Hepatocyte (in vitro differentiated cells): ENCODE results near the gene MEST. TPM values are rescaled to one million over a fixed set of nuclear protein-coding genes. Genes with fewer than 3 reads are reported as not detected.

Experiments used
- DNase-seq: peaks from one replicate; pipeline ENCODE4 v3.0.0-alpha.2; 2016; ENCODE audit warnings: low spot score
- H2AFZ ChIP-seq: fragments of 200-600 bp; sonication (generic); 2 replicates; pipeline ENCODE4 v1.6.0; 2016; ENCODE audit warnings: antibody characterized with exemption, mild to moderate bottlenecking
- H3K27ac ChIP-seq: fragments of 200-600 bp; sonication (generic); 2 replicates; pipeline ENCODE4 v1.5.1; 2016; ENCODE audit warnings: mild to moderate bottlenecking
- H3K27me3 ChIP-seq: fragments of 200-600 bp; sonication (generic); 2 replicates; pipeline ENCODE4 v1.6.1; 2016
- H3K36me3 ChIP-seq: fragments of 200-600 bp; sonication (generic); replicated peaks from 2 replicates; pipeline ENCODE4 v1.5.1; 2016; ENCODE audit warnings: low read depth; ENCODE audit not compliant: insufficient read depth
- H3K4me1 ChIP-seq: fragments of 200-600 bp; sonication (generic); 2 replicates; pipeline ENCODE4 v1.5.1; 2016; ENCODE audit warnings: mild to moderate bottlenecking, moderate library complexity; ENCODE audit not compliant: insufficient read depth
- H3K4me2 ChIP-seq: fragments of 200-600 bp; sonication (generic); 2 replicates; pipeline ENCODE4 v1.6.0; 2016
- H3K4me3 ChIP-seq: fragments of 200-600 bp; sonication (generic); 2 replicates; pipeline ENCODE4 v1.5.1; 2016; ENCODE audit warnings: mild to moderate bottlenecking
- H3K79me2 ChIP-seq: fragments of 200-600 bp; sonication (generic); 2 replicates; pipeline ENCODE4 v1.6.0; 2017; ENCODE audit warnings: mild to moderate bottlenecking
- H3K9me2 ChIP-seq: fragments of 200-600 bp; sonication (generic); replicated peaks from 2 replicates; pipeline ENCODE4 v1.6.0; 2017; ENCODE audit warnings: mild to moderate bottlenecking; ENCODE audit not compliant: insufficient read depth
- H3K9me3 ChIP-seq: fragments of 200-600 bp; sonication (generic); 2 replicates; pipeline ENCODE4 v1.5.1; 2016; ENCODE audit warnings: low read depth, mild to moderate bottlenecking
- H4K20me1 ChIP-seq: fragments of 200-600 bp; sonication (generic); 2 replicates; pipeline ENCODE4 v1.6.0; 2016; ENCODE audit warnings: mild to moderate bottlenecking; ENCODE audit not compliant: insufficient read depth, poor library complexity, severe bottlenecking
- CTCF ChIP-seq: fragments of 200-600 bp; sonication (generic); IDR thresholded peaks from 2 replicates; pipeline ENCODE4 v1.5.1; 2016; ENCODE audit warnings: antibody characterized with exemption, mild to moderate bottlenecking; ENCODE audit not compliant: poor library complexity
- EZH2 ChIP-seq: fragments of 200-600 bp; sonication (generic); IDR thresholded peaks from 2 replicates; pipeline ENCODE4 v1.6.1; 2016; ENCODE audit warnings: antibody characterized with exemption, mild to moderate bottlenecking, borderline replicate concordance
- EZH2phosphoT487 ChIP-seq: fragments of 200-600 bp; sonication (generic); IDR thresholded peaks from one replicate; pipeline ENCODE4 v1.6.1; 2018; ENCODE audit warnings: antibody characterized with exemption, mild to moderate bottlenecking, low read depth, moderate library complexity; ENCODE audit not compliant: unreplicated experiment, severe bottlenecking
- WGBS: methylation state at CpG from one replicate; pipeline ENCODE4 v1.1.6; 2016; ENCODE audit warnings: low lambda C conversion rate; ENCODE audit errors: missing lambda C conversion rate; 5-methylcytosine and 5-hydroxymethylcytosine counted together
- polyA plus RNA-seq: library from polyadenylated mRNA; unstranded; fragments of >200 nt; fragmentation: Nextera tagmentation; extraction: Ambion mirVana; gene quantifications from 2 replicates; pipeline ENCODE4 v1.2.1, GENCODE V29; 2016
- total RNA-seq: library from RNA; depleted of rRNA; stranded (reverse); fragments of >200 nt; gene quantifications from 2 replicates; pipeline ENCODE4 v1.2.3, GENCODE V29; 2014

Gene MEST
- total RNA-seq (540 and 543 TPM in 2 replicates), polyA plus RNA-seq (643 and 685 TPM in 2 replicates)

GRCh38 chr7:130491841-130492522 lies at the start of gene MEST:
Gene MEST, plus strand, starts transcription at chr7:130492085. Its CDS starts 229 bp downstream, at chr7:130492314.
- 39% methylated on average over 49 of the region's 71 CpGs for WGBS
- no peaks in the 10 kb centered on the region for H3K9me3 ChIP-seq
- H3K4me1 ChIP-seq, result peaks cover 25% of the 10 kb centered on the region
- peak within 1 kb of the TSS; percentile 75 for H3K4me2 ChIP-seq
- H3K79me2 ChIP-seq, result peaks cover 43% of the 10 kb centered on the region
- no peaks in the 10 kb centered on the region for H3K9me2 ChIP-seq
- TF ChIP-seq EZH2 (no peak), EZH2phosphoT487 (no peak), CTCF (no peak)
- no peaks in the 10 kb centered on the region for H4K20me1 ChIP-seq
- peak within 1 kb of the TSS; percentile 54 for H2AFZ ChIP-seq
- peak; percentile 57 for DNase-seq
- no peaks in the 10 kb centered on the region for H3K27me3 ChIP-seq
- H3K4me3 ChIP-seq, result peak within 1 kb of the TSS; percentile 44
- H3K27ac ChIP-seq, result peak within 1 kb of the TSS; percentile 74
- no peaks in the 10 kb centered on the region for H3K36me3 ChIP-seq

DNA sequence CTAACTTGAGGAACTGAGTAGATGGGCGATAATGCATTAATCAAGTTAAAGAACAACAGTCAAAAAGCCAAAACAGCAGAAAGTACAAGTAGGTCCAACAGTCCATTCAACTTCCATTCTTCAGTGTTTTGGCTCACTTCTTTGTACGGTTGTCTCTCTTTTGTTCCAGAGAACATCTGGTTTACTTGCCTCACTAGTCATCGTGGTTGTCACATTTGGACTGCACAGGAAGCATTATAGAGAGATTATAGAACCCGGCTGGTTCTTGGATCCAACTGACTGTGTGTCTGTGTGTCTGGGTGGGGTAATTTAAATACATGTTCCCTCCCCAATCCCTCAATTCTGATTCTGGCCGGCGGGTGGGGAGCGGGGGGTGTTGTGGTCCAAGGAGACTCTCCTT lies 49.3 kb upstream of the MEST start:
- no peaks in the 10 kb centered on the region for H3K36me3 ChIP-seq
- 91% methylated on average over 7 of the region's 7 CpGs for WGBS

DNA sequence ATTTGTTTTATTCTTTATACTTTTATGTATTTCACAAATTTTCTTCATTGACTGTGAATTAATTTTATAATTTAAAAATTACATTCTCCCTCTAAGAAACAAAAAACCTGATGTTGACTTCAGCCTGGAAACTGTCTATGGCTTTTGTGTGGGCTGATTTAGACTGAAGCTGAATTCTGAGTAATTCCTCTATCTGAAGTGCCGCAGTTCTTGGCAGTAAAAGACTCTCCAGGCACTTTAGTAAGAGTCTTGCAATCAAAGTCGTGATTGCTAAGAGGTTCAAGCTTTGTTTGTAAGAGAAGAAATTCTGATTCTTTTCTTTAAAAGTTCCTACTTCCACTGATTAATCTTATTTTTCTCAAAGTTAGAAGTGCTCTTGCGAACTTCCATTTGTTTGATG lies 47.7 kb upstream of the MEST start:
- H3K27ac ChIP-seq, result peak overlapping the region; percentile 38
- 49% methylated on average over 3 of the region's 3 CpGs for WGBS
- H3K4me3 ChIP-seq, result no peak overlapping the region
- no peaks in the 10 kb centered on the region for H3K36me3 ChIP-seq
- H4K20me1 ChIP-seq, result no peaks in the 10 kb centered on the region
- peak overlapping the region; percentile 28 for H3K4me2 ChIP-seq
- DNase-seq, result no peak
- H2AFZ ChIP-seq, result peak overlapping the region; percentile 2
- no peaks in the 10 kb centered on the region for H3K9me2 ChIP-seq
- H3K79me2 ChIP-seq, result peaks cover 4% of the 10 kb centered on the region
- H3K9me3 ChIP-seq, result no peaks in the 10 kb centered on the region
- peaks cover 3% of the 10 kb centered on the region for H3K4me1 ChIP-seq
- TF ChIP-seq CTCF (no peak), EZH2 (no peak), EZH2phosphoT487 (no peak)
- no peaks in the 10 kb centered on the region for H3K27me3 ChIP-seq

More for the DNA sequence above, 49.3 kb upstream of the MEST start:
- no peak overlapping the region for H3K4me3 ChIP-seq
- H4K20me1 ChIP-seq, result no peaks in the 10 kb centered on the region
- H2AFZ ChIP-seq, result no peak overlapping the region
- peaks cover 4% of the 10 kb centered on the region for H3K79me2 ChIP-seq
- no peaks in the 10 kb centered on the region for H3K9me2 ChIP-seq
- no peaks in the 10 kb centered on the region for H3K27me3 ChIP-seq
- H3K27ac ChIP-seq, result no peak overlapping the region
- TF ChIP-seq CTCF (no peak), EZH2phosphoT487 (no peak), EZH2 (no peak)
- H3K4me2 ChIP-seq, result no peak overlapping the region
- H3K4me1 ChIP-seq, result peaks cover 3% of the 10 kb centered on the region
- no peak for DNase-seq
- H3K9me3 ChIP-seq, result no peaks in the 10 kb centered on the region
